CD4-positive, alpha-beta T cell treated with Interferon gamma for 1 hour (primary cell): ENCODE measurements around the gene HELZ2.

Source experiments
- DNase-seq: peaks from one replicate; pipeline ENCODE4 v3.0.0-alpha.2; 2020

HELZ2 gene

GRCh38 chr20:63548542-63548941 is 25.5 kb downstream of the HELZ2 start:
- no peak for DNase-seq

GRCh38 chr20:63547725-63548480 is 26.1 kb downstream of the HELZ2 start, which contains the start of gene SRMS:
Gene SRMS (minus strand): TSS chr20:63547749. CDS start chr20:63547463, 286 bp downstream.
- no peak for DNase-seq

DNA sequence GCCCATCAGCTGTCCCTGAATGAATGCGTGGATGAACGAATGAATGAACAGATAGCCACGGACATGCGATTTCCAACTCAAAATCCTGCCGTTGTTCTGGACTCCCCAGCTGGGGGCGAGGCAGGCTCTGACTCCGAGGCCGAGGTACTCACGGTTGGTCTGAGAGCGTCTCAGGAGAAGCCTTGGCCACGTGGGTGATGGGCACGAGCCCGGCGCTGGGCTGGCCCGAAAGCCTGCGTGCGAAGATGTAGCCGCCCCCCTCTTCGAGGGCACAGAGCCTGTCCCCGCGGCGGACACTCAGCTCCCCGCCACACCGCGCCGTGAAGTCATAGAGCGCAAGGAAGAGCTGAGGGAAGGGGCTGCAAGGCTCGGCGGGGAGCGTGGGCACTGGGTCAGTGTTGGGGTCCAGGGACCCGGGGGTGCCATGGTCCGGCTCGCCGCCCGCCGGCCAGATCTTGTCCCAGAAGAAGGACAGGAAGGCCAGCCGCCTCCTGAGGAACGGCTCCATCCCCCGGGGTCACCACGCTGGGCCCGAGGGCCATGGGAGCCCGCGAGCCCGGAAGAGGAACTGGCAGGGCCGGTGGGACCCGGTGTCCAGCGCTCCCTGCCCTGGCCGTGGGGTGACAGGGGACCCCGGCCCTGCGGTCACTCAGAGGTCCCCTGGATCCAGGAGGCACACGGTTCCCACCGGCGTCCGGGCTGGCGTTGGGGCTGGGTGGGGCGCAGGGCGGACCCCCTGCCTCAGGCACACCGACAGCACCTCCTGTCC is 26.9 kb downstream of the HELZ2 start:
- DNase-seq, result no peak

- DNase-seq, result no peak
These were observed 27.6 kb downstream of the HELZ2 start for GRCh38 chr20:63546256-63546955.

DNA sequence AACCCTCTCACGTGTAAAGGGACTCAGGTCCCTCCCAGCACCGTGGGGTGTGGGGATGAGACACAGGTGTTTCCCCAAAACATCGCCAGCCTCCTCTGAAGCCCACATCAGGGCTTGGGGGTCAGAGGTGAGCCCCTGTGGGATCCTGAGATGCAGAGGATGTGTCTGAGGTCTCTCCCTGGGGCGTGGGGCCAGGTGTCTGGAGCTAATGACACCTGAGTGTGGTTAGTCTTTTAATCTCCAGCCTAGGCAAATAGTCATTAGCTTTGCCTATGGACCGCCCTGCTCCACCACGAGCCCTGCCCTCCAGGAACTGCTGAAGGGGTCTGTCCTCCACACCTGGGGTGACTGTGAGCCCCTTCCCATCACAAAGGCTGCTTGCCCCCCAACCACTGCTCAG is 28.2 kb downstream of the HELZ2 start:
- DNase-seq, result no peak

- no peak for DNase-seq
These were observed 29.0 kb downstream of the HELZ2 start for GRCh38 chr20:63544958-63545516.

GRCh38 chr20:63544241-63544957 is 29.6 kb downstream of the HELZ2 start:
- no peak for DNase-seq

- DNase-seq, result no peak
These were observed 30.3 kb downstream of the HELZ2 start for GRCh38 chr20:63543733-63544132.

DNA sequence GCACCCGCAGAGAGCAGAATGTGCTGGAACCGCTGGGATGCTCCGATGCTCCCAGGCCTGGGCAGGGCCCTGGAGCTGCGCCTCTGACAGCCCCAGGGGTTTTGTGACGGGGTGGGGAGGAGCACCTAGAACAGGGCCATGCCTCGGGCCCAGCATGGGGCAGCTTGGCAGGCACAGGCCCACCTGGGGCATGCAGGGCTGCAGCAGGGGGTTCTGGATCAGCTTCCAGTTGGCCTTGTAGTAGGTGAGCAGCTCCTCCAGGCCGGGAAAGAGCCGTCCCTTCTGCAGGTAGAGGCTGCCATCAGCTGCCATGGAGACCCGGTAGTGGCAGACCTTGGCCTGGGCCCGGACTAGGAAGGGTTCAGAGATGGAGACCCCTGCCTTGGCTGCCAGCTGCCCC is 30.9 kb downstream of the HELZ2 start:
- DNase-seq, result no peak

DNA sequence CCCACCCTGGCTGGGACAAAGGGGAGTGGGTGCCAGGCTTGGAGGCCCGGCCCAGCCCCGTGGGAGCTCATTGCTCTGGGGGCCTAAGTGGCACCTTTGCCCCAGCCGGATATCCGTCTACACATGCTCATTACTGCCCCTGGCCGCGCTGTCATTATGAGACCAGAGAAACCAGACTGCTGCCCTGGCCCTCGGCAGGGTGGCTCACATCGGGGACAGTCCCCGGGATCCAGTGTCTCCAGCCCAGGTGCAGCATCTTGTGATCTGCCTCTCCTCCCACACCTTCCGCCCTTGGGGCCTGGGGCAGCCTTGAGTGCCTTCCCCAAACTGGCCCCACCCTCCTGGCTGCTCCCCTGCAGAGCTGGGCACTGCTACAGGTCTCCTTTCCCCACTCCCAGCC is 31.3 kb downstream of the HELZ2 start:
- DNase-seq, result peak; percentile 38

DNA sequence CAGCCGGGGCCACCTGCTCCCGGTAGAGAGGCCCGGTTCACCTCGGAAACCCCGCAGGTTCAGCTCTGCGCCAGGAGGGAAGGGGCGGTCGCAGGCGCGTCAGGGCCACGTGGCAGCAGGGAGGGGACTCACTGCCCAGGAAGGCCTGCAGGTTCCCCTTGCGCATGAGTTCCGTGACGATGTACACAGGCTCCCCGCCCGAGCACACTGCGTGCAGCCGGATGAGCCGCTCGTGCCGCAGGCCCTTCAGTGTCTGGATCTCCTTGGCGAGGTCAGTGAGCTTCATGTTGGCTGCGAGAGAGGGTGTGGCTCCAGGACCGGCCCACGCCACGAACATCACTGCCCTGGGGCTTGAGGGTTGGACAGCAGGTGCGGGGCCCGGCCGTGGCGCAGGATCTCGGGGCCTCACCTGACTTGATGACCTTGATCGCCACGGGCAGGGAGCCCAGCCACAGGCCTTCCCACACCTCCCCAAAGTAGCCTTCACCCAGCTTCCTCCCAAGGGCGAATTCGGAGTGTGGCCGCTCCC is 31.9 kb downstream of the HELZ2 start:
- no peak for DNase-seq

DNA sequence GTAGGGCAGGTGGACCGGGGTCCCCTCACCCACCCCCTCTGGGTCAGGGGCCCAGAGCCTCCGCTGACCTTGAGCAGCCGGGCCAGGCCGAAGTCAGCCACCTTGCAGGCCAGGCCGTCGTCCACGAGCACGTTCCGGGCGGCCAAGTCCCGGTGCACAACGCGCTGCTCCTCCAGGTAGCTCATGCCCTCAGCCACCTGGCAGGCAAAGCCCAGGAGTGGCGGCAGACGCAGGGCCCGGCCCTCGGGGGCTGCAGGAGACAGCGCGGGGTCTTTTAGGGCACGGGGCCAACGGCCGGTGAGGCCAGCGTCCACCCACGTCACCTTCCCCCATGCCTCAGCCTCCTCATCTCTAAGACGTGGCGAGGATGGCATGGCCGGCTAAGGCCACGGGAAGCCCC is 32.7 kb downstream of the HELZ2 start:
- no peak for DNase-seq

DNA sequence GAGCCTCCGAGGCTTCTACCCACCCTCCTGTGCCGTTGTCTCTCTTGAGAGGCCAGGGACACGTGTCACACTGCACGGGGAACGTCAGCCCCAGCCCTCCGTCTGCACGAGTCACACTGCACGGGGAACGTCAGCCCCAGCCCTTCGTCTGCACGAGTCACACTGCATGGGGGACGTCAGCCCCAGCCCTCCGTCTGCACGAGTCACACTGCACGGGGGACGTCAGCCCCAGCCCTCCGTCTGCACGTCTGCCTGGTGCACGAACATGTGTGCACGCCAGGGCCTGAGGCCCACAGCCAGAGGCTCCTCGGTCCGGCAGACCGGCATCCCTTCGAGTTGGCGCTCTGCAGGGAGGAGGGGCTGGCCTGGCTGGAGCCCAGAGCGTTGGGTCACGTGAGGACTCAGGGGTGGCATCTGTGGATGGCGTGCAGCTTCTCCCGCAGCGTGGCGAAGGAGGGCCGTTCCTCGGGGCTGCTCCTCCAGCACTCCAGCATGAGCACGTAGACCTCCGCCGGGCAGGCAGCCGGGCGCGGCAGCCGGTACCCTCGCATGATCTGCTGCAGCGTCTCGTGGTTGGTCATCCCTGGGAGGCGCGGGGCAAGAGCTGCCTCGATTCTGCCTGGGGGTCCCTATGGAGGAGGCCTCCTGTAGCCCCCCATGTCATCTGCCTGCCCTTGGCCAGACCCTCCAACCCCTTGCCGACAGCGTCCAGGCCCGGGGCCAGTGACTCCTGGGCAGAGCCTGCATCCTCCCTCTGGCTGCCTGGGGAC is 33.4 kb downstream of the HELZ2 start:
- no peak for DNase-seq

DNA sequence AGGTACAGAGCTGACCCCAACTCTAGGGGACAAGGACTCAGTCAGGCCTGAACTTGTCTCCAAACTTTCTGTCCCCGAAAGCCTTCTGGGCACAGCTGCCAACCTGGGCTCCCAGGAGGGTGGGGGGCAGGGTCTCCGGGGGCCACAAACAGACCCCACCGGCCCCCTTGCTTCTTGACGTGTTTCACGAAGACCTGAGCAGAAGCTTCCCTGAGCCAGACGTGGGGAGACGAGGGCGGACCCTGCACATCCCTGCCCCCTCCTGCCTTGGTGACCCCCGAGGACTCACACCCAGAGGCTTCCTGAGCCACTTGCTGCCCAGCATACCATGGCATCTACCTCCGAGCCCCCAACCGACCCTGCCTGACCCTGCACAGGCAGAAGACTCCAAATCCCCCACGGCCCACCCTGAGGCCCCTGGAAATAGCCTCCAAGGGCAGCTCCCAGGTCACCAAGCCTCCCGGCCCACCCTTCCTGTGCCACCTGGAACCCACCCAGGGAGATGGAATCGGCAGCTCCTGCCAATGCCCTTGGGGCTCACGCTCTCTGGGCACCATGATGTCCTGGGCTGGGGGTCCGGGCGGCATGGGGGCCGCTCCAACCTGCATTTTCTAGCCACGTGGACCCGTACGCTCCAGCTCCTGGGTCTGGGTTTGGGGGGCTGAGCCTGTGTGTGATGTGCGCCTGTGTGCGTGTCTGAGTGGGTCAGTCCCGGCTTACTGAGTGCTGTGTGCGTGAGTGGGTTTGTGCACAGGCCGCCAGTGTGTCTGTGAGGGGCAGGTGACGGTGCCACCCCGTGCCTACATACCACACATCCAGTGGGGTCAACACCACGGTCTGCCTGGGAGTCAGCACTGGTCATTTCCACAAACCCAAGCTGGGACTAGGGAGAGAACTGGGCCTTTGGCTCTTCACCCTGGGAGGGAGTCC is 34.3 kb downstream of the HELZ2 start:
- no peak for DNase-seq

DNA sequence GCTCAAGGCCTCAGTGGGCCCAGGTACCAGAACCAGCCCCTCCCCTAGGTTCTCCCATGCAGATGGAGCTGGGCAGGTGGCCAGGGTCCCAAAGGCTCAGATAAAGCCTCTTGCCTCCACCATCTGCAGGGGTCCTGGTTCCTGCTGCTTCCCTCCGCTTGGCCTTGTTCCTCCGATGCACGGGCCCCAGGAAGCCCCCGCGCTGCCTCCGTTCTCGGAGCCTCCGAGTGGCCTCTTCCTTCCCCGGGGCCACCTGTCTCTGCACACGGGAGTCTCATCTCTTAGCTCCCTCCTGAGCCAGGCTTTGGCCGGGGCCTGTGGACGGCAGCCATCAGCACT is 35.0 kb downstream of the HELZ2 start:
- no peak for DNase-seq

GRCh38 chr20:63538204-63539091 is 35.6 kb downstream of the HELZ2 start:
- DNase-seq, result peak; percentile 59

DNA sequence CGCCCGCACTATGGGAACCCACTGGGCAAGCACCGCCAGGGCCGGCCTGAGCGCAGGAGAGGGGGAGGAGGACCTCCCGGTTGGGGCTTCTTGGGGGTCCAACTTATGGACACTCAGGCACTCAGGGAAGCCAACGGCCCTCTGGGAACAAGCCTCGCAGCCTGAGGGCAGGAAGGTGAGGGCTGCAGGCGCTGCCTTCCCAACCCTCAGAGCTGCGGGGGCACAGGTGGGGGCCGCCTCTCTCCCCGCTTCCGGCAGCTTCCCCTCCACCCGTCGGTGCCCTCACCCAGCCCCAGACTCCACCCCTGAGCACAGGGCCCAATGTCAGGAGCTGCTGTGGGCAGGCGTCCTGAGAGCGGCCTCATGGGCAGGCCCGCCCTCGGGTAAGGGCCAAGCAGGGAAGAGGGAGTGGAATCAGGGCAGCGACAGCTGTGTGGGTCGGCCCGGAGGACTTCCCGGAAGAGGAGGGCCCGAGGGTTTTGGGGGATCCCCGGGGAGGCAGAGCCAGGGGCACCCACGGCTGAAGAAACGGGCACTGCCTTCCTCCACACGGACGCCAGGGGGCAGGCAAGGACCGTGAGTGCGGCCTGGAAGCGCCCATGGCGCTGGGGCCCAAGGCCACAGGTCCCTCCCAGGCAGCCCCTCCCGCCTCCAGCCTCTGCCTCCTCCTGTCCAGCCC is 36.4 kb downstream of the HELZ2 start:
- peak; percentile 97 for DNase-seq

DNA sequence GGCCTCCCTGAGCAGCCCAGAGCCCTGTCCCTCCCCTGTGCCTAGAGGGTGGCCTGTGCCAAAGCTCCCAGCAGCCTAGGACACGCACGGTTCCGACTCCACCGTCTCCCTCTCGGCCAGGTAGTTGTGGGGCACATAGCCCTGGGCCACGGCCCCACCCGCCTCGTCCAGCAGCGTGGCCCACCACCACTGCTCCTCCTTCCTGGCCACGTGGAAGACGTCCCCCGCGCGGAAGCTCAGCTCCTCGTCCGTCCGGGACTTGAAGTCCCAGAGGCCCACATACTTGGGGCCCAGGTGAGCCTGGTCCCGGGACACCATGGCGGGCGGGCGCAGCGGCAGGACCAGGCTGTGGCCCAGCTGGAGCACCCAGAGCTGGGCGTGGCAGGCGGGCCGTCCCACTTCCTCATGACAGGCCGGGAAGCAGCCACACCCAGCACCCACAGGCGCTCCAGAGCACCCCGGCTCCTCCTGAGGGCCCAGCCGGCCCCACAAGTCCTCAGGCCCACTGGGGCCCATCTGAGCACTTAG is 37.0 kb downstream of the HELZ2 start, which contains the start of gene PTK6:
PTK6 (minus strand) TSS at position 380 of the 528 bp plus-strand sequence; CDS start at position 318, 62 bp downstream.
- DNase-seq, result peak; percentile 60
